M059J (cell line): ENCODE results near the gene PPIA. TPM values are rescaled to one million over a fixed set of nuclear protein-coding genes. Genes with fewer than 3 reads are reported as not detected.

Experiments
- DNase-seq: peaks from one replicate; pipeline ENCODE4 v3.0.0-alpha.2; 2012; ENCODE audit warnings: low read depth
- total RNA-seq: library from RNA; depleted of rRNA; stranded (reverse); fragments of >200 nt; shearing (Covaris generic); gene quantifications from 2 replicates; pipeline ENCODE4 v1.2.3, GENCODE V29; 2014; rRNA removed

Gene PPIA
- total RNA-seq, result 4,190 and 5,216 TPM in 2 replicates

DNA sequence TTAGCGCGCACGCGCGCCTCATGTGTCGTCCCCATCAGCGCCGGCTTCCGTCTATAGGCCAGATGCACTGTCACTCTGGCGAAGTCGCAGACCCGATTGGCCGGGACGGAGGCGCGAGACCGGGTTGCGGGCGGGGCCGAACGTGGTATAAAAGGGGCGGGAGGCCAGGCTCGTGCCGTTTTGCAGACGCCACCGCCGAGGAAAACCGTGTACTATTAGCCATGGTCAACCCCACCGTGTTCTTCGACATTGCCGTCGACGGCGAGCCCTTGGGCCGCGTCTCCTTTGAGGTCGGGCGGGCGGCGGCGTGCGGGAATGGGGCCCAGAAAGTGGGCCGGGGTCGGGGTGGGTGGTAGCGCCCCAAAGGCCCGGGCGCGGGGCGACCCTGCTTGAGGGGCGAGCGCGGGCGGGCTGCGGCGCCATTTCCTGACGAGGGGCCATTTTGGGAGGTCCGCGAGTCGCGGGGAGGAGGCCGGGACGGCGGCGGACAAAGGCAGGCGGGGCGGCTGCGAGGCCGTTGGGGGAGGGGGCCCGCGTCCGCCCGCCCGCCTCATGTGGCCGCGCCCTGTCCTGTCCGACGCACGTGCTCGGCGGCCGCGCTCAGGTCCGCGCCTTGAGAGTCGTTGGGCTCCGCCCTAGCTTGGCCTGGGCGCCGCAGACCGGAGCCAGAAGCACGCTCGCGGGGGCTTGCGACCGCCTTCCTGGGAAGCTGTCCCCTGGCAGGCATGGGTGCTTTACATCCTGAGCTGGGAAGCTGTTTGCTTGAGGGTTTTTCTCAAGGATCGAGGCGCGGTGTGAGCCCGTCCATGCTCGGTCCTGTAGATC lies at the start of gene PPIA:
TSS of gene PPIA (plus strand) at position 178 of the 825 bp plus-strand sequence. CDS start at position 222, 44 bp downstream.
- DNase-seq, result peak; percentile 97

DNA sequence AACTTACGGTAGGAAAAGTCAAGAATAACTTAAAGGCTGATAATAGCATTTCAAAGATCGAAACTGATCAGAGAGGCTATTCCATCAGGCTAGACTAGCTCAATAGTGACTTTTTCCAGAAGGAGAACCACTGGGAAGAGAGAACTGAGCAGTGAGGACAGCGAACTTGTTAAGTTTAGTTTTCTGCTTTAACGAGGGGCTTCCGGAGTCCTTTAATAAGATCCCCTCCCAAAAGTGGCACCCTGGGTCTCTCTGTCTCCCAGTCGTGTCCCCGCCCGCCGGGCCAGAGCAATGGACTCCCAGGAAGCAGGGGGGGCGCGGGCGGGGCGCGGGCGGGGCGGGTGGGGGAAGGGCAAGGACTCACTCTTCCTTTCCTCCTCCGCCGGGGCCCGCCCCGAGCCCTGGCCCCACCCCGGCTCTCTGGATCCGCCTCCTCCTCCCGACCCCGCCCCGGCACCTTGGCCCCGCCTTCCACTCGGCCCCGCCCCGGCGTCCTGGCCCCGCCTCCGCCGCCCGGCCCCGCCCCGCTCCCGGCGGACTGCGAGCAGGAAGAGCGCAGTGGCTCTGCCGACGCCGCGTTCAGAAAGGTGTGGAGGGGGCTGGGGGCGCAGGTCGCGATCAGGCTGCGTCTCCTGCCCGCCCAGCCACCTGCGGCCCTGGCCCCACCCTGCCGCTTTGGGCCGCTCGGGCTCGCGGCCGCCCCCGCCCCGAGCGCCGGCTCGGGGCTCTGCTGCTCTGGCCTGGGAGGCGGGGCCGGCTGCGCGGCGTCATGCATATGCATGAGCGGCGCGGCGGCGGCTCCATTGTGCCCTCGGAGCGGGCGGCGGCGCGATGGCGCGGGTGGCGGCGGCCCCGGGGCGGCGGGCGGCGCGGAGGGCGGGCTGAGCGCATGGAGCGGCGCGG lies 48.2 kb upstream of the PPIA start, which contains the start of gene ZMIZ2:
TSS of gene ZMIZ2 (plus strand) at position 803 of the 903 bp plus-strand sequence. CDS start 7,403 bp downstream, outside the sequence.
- DNase-seq, result peak; percentile 83

DNA sequence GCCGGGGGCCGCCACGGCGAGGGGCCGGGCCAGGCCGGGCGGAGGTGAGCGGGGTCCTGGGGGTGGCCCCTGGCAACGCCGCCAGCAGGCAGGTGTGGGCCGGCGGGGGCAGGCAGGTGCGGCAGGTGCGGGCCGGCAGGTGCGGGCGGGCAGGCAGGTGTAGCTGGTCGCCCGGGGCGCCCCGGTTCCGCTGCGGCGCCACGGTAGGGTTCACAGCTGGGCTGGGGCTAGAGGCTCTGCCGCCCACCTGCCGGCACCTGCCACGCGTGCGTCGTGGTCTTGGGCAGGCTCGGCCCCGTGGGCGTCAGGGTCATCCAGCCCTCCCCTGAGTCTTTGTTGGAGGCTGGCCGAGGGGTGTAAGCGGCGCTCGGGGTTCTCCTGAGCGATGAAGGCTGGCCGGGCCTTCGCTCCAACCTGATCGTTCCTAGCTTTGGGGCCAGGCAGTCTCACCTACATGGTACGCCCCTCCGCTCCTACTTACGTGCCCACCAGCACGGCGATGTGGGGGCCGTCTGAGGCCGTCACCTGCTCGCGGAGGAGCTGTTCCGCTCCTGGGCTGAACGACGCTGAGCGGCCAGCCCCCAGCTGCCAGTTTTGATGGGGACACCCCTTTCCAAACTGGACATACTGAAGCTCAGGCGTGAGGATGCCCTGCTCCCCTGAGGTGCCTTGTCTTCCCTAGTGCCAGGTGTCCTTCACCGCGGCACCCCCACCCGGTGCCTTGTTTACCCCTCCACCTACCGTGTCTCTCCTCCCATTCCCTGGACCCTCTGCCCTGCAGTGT lies 47.3 kb upstream of the PPIA start:
- DNase-seq, result no peak

DNA sequence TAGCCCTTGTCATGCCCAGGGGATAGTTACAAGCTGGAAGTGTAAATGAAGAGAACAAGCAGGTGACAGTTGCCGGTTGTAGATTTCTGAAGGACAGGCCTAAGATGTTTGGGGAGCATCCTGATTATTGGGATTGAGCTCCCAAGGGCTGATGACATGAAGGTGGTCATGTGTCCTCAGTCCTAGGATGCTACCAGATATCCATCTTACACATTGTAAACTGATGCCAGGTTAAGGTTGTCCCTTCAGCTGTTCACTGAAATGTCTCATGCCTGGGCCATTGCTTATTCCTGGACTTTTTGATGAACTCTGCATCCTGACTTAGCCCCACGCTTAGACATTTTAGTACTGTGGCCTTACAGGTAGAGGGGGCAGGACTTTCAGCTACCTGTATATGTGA lies 46.5 kb upstream of the PPIA start:
- no peak for DNase-seq

- no peak for DNase-seq
Measured at GRCh38 chr7:44750424-44750823, 46.1 kb upstream of the PPIA start.

- DNase-seq, result peak; percentile 39
Measured at GRCh38 chr7:44750921-44751571, 45.4 kb upstream of the PPIA start.

- no peak for DNase-seq
Measured at GRCh38 chr7:44752822-44753221, 43.7 kb upstream of the PPIA start.

DNA sequence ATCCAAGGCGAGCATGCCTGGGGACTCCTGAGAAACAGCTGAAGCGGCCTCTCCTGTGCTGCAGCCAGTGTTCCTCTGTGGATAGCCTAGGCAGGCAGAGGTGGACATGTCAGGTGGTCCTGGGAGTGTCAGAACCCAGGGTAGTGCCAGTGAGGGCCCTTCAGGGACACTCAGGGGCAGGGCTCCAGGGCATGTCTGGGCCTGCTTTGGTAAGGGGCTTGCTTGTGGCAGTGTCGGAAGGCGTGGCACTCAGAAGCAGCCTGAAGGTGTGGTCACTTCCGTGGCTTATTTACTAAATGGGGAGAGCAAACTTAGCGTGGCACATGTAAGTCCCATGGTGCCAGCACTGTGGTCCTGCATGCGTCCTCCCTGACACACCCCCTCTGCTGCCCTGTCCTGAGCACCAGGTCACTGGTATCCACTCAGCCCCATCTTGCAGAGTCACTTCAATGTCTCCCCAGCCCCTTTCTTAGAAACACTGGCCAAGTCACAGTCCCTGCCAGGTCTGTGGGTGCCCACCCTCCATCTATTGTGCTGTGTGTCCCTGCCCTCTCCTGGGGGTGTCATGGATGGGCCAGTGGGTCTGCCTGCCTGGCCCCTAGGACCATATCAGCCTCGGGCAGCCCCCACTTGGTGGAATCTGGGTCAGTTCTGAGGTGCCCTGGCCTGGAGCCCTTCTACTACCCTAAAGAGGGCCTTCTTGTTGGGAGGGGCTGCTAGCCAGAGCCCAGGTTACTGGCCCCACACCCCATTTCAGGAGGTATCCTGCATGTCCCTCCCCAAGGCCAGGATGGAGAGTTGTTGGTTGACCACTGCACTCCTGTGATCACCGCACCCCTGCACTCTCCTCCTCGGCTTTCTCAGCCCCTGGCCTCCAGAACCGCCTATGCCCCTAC lies 41.4 kb upstream of the PPIA start:
- no peak for DNase-seq

DNA sequence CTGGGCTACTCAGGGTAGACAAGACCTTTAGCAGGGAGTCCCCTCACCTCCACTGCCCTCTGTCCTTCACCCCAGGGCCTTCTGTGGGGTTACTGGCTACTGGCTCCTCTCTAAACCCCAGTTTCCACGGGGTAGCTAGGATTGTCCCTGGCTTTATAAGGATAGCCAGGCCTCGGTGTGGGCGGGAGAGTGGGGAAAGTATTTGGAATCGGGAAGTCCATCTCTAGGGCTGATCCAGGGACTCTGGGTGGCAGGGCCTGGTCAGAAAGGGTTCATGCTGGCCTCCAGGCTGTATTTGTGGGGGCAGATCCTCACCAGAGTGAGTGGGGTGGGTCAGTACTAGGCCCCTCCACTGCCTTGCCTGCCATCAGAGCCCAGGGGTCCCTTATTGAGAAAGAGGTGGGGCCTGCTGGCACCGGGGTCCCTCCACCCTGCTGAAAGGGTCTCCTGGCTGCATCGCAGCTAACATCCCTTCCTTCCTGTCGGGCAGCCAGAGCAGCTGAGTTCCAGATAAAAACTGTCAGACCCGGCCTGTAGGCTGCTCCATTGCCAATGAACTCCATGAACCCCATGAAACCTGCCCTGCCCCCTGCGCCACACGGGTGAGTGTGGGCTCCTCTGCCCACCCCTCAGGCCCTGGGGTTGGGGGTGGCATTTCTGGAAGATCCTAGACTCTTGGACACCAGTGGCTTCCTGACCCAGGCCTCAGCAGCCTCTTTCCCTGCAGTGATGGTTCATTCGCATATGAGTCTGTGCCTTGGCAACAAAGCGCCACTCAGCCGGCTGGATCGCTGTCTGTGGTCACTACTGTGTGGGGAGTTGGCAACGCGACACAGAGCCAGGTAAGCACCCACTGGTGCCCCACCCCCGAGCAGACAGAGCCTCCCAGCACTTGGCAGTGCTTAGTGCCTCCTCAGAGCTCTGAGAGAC lies 40.5 kb upstream of the PPIA start:
- DNase-seq, result no peak

- DNase-seq, result no peak
Measured at GRCh38 chr7:44756904-44757303, 39.6 kb upstream of the PPIA start.

DNA sequence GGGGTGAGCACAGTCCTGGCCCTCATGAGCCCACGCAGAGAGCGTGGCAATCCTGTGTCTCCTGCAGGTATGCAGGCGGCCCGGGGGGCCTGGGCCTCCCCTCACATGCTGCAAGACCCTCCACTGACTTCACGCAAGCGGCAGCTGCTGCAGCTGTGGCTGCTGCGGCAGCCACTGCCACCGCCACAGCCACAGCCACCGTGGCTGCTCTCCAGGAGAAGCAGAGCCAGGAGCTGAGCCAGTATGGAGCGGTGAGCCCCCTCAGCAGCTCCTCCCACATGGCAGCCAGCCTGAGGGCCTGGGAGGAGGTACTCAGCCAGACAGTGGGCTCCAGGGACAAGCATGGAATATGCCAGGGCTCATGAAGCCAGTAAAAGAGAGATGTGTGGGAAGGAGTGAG lies 39.2 kb upstream of the PPIA start:
- DNase-seq, result no peak

DNA sequence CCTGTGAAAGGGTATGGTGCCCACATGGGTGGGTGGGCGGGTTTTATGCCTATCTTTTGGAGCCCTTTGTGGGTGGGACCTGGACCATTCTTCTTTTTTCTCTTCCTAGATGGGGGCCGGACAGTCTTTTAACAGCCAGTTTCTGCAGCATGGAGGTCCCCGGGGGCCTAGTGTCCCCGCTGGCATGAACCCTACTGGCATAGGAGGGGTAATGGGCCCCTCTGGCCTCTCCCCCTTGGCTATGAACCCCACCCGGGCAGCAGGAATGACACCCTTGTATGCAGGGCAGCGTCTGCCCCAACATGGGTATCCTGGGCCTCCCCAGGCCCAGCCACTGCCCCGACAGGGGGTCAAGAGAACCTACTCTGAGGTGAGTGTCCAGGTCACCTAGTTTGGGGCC lies 38.7 kb upstream of the PPIA start:
- DNase-seq, result no peak

DNA sequence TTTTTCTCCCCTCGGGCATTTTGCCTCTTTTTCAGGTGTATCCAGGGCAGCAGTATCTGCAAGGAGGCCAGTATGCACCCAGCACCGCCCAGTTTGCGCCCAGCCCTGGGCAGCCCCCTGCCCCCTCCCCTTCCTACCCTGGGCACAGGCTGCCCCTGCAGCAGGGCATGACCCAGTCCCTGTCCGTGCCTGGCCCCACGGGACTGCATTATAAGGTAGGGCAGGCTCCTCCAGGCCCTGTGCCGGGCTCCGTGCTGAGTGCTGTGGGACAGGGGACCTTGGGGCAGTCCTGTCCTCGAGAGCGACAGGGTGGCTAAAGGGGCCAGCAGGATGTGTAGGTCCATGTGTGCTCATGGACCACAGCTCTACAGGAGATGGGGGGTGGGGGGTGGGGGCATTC lies 37.2 kb upstream of the PPIA start:
- no peak for DNase-seq

DNA sequence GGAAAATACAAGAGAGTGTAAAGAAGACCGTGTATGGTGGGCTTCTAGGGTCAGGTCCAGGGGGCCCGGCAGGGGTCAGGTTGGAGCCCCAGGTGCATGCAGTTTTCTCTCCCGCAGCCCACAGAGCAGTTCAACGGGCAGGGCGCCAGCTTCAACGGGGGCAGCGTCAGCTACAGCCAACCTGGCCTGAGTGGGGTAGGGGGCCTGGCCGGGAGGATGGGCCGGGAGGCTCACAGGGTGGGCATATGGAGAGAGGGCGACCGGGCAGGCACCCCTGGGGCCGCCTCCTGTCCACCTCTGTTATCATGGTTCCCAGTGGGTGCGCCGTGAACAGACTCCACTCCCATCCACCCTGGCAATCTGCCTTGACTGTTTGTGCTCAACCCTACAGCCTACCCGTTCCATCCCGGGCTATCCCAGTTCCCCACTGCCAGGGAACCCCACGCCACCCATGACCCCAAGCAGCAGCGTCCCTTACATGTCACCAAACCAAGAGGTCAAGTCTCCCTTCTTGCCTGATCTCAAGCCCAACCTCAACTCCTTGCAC lies 36.4 kb upstream of the PPIA start:
- DNase-seq, result no peak

DNA sequence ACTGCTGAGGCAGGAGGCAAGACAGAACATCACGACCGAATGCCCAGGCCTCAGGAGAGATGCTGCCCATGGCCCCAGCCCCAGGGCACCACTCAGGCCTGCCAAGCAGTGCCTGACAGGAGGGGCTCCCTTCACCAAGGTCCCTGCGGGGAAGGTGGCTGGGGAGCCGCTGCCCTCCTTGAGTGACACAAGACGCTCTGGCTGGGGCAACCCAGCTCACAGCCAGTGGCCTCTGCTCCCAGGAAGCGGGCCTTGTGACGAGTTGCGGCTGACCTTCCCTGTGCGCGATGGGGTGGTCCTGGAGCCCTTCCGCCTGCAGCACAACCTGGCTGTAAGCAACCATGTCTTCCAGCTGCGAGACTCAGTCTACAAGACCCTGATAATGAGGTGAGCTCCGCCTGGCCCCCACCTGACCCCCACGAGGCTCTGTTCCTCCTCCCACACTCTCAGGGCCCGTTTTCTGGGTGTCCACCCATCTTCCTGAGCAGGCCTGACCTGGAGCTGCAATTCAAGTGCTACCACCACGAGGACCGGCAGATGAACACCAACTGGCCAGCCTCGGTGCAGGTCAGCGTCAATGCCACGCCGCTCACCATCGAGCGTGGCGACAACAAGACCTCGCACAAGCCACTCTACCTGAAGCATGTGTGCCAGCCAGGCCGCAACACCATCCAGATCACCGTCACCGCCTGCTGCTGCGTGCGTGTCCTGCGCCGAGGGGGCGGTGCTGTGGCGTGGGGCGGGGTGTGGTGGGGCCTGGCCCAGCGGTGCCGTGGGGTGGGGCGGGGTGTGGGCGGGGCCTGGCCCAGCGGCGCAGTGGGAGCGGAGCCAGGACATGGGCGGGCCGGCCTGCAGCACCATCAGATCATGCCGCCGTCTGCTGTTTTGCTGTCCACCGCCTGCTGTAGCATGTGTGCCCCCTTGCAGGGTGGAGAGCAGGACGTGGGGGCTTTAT lies 35.0 kb upstream of the PPIA start:
- DNase-seq, result no peak

GRCh38 chr7:44762300-44762699 lies 34.2 kb upstream of the PPIA start:
- no peak for DNase-seq

- no peak for DNase-seq
Measured at GRCh38 chr7:44762726-44763522, 33.6 kb upstream of the PPIA start.
